HepG2 (cell line): ENCODE data around the gene SSR2. TPM values are rescaled to one million over a fixed set of nuclear protein-coding genes. Genes with fewer than 3 reads are reported as not detected.

Experiments used
- ATAC-seq: fragments of 200-7000 bp; cut with Tn5 transposase; 3 replicates; pipeline ENCODE4 v1.9.1; 2020; ENCODE audit warnings: mild to moderate bottlenecking, moderate library complexity
- BruUV-seq: library from RNA; stranded (reverse); fragments of 400-500 nt; replicated peaks from 2 replicates; lab custom pipeline; 2021; lab: Mats Ljungman, UMichigan
- CTCF ChIA-PET: fragments of 300-600 bp; formaldehyde crosslinking; extraction: SDS; loops from one replicate; lab custom pipeline; 2021; ENCODE audit warnings: low total read pairs, inconsistent platforms, low intra/inter-chr PET ratio; lab: Yijun Ruan, JAX
- POLR2A ChIA-PET: fragments of 350-600 bp; sonication (Branson Sonifier 250); formaldehyde crosslinking; loops from one replicate; lab custom pipeline; 2020; ENCODE audit warnings: antibody characterized with exemption, inconsistent platforms; lab: Yijun Ruan, JAX
- DNase-seq: peaks from one replicate; pipeline ENCODE4 v3.0.0-alpha.2; 2015; ENCODE audit warnings: low spot score
- FAIRE-seq: peaks from 3 replicates; lab custom pipeline; 2011; peaks lifted over from hg19 to GRCh38; lab: Jason Lieb, UNC
- H2AFZ ChIP-seq: one replicate; pipeline ENCODE4 v1.6.1; 2011; ENCODE audit warnings: low read length, inconsistent platforms
- H3K27ac ChIP-seq: fragments of 300-600 bp; 3 replicates; pipeline ENCODE4 v1.8.0; 2011; ENCODE audit warnings: mixed run types, mild to moderate bottlenecking, mixed read lengths, low read length, inconsistent platforms; ENCODE audit not compliant: insufficient read depth; ENCODE audit errors: extremely low read length
- H3K27me3 ChIP-seq, 2 experiments: fragments of 200-600 bp in 1 of 2; 2 replicates in 1 of 2; 3 replicates in 1 of 2; pipeline versions ENCODE4 v1.6.0 to v1.8.0; 2011; ENCODE audit warnings: low read length in 2 of 2, mild to moderate bottlenecking in 2 of 2, moderate library complexity in 2 of 2, inconsistent platforms in 1 of 2; ENCODE audit not compliant: insufficient read depth in 2 of 2, control insufficient read depth in 1 of 2
- H3K36me3 ChIP-seq, 2 experiments: fragments of 200-600 bp in 1 of 2; replicated peaks in 1 of 2; 2 replicates in 1 of 2; 3 replicates in 1 of 2; pipeline versions ENCODE4 v1.5.1 to v1.8.0; 2011; ENCODE audit warnings: low read length in 2 of 2, inconsistent platforms in 1 of 2; ENCODE audit not compliant: insufficient read depth in 2 of 2, control insufficient read depth in 1 of 2
- H3K4me1 ChIP-seq: 2 replicates; pipeline ENCODE4 v1.5.1; 2012; ENCODE audit warnings: low read length, inconsistent platforms; ENCODE audit not compliant: insufficient read depth
- H3K4me2 ChIP-seq: 2 replicates; pipeline ENCODE4 v1.6.0; 2011; ENCODE audit warnings: low read depth, low read length, inconsistent platforms
- H3K4me3 ChIP-seq, 3 experiments: fragments of 200-600 bp in 1 of 3; sonication (generic), shearing (Covaris generic) in 1 of 3; replicated peaks in 1 of 3; 2 replicates each; pipeline ENCODE4 v1.5.1; 2011 to 2016; ENCODE audit warnings: low read length in 3 of 3, inconsistent platforms in 2 of 3, low read depth in 2 of 3, mild to moderate bottlenecking in 2 of 3, control low read depth in 1 of 3, mixed read lengths in 1 of 3; ENCODE audit not compliant: insufficient read depth in 1 of 3
- H3K79me2 ChIP-seq: one replicate; pipeline ENCODE4 v1.6.1; 2011; ENCODE audit warnings: low read length, inconsistent platforms; ENCODE audit not compliant: insufficient read depth
- H3K9ac ChIP-seq: 2 replicates; pipeline ENCODE4 v1.6.0; 2011; ENCODE audit warnings: mild to moderate bottlenecking, low read depth, low read length, inconsistent platforms; ENCODE audit not compliant: insufficient read depth
- H3K9me3 ChIP-seq: 2 replicates; pipeline ENCODE4 v1.5.1; 2012; ENCODE audit warnings: mild to moderate bottlenecking, low read length
- H4K20me1 ChIP-seq: 2 replicates; pipeline ENCODE4 v1.6.0; 2011; ENCODE audit warnings: inconsistent platforms, mild to moderate bottlenecking, low read length, moderate library complexity; ENCODE audit not compliant: insufficient read depth
- DZIP1 ChIP-seq: sonication (generic); formaldehyde crosslinking; IDR thresholded peaks from 2 replicates; pipeline ENCODE4 v1.5.0; 2020; ENCODE audit warnings: mild to moderate bottlenecking, missing genetic modification reagents
- ETV5 ChIP-seq: IDR thresholded peaks from 2 replicates; pipeline ENCODE4 v1.6.1; 2018; ENCODE audit warnings: missing biosample characterization, missing genetic modification reagents, inconsistent platforms, borderline replicate concordance
- FLYWCH1 ChIP-seq: sonication (generic); formaldehyde crosslinking; IDR thresholded peaks from 2 replicates; pipeline ENCODE4 v1.8.1; 2023; ENCODE audit warnings: mild to moderate bottlenecking, missing genetic modification reagents
- GABPA ChIP-seq, 2 experiments: IDR thresholded peaks; 2 replicates each; pipeline ENCODE4 v1.6.1; 2011 to 2016; ENCODE audit warnings: low read depth in 2 of 2, low read length in 1 of 2, missing biosample characterization in 1 of 2, missing genetic modification characterization in 1 of 2
- HNRNPL ChIP-seq: fragments of 200-400 bp; formaldehyde crosslinking; IDR thresholded peaks from 2 replicates; pipeline ENCODE4 v1.6.1; 2017; ENCODE audit warnings: mild to moderate bottlenecking, low read depth, low read length
- HOXA9 ChIP-seq: sonication (generic); formaldehyde crosslinking; IDR thresholded peaks from 2 replicates; pipeline ENCODE4 v1.8.1; 2022; ENCODE audit warnings: missing genetic modification reagents, mild to moderate bottlenecking, moderate library complexity, borderline replicate concordance
- IRF2 ChIP-seq: IDR thresholded peaks from 2 replicates; pipeline ENCODE4 v1.6.1; 2018; ENCODE audit warnings: missing genetic modification reagents, missing compliant biosample characterization
- NONO ChIP-seq, 2 experiments: fragments of 450-650 bp in 1 of 2; sonication (generic) in 1 of 2; formaldehyde crosslinking in 1 of 2; IDR thresholded peaks in 1 of 2; conservative IDR thresholded peaks in 1 of 2; 2 replicates each; pipeline versions ENCODE4 v1.6.1 to v1.8.0; 2017 to 2022; ENCODE audit warnings: mild to moderate bottlenecking in 1 of 2, missing genetic modification reagents in 1 of 2, moderate library complexity in 1 of 2
- SAP130 ChIP-seq: IDR thresholded peaks from 2 replicates; pipeline ENCODE4 v1.6.1; 2016; ENCODE audit warnings: low read depth
- ZNF264 ChIP-seq: sonication (generic); formaldehyde crosslinking; IDR thresholded peaks from 2 replicates; pipeline ENCODE4 v1.4.0; 2020; ENCODE audit warnings: missing genetic modification reagents
- ZNF275 ChIP-seq: sonication (generic); formaldehyde crosslinking; IDR thresholded peaks from 2 replicates; pipeline ENCODE4 v1.8.0; 2022; ENCODE audit warnings: missing genetic modification reagents, mild to moderate bottlenecking, inconsistent platforms, borderline replicate concordance
- ZNF33B ChIP-seq: sonication (generic); formaldehyde crosslinking; IDR thresholded peaks from 2 replicates; pipeline ENCODE4 v1.5.1; 2020; ENCODE audit warnings: mild to moderate bottlenecking, missing genetic modification reagents
- ZNF562 ChIP-seq: sonication (generic); formaldehyde crosslinking; IDR thresholded peaks from 2 replicates; pipeline ENCODE4 v1.8.0; 2022; ENCODE audit warnings: missing genetic modification reagents, borderline replicate concordance
- ZNF580 ChIP-seq: IDR thresholded peaks from 2 replicates; pipeline ENCODE4 v1.6.1; 2016; ENCODE audit warnings: low read depth, borderline replicate concordance
- ZNF761 ChIP-seq: sonication (generic); formaldehyde crosslinking; conservative IDR thresholded peaks from 2 replicates; pipeline ENCODE4 v1.4.0; 2020; ENCODE audit warnings: mild to moderate bottlenecking, missing genetic modification reagents
- ZNF766 ChIP-seq: sonication (generic); formaldehyde crosslinking; IDR thresholded peaks from 2 replicates; pipeline ENCODE4 v1.5.0; 2020; ENCODE audit warnings: missing genetic modification reagents, borderline replicate concordance
- ZNF770 ChIP-seq: sonication (generic); formaldehyde crosslinking; IDR thresholded peaks from 2 replicates; pipeline ENCODE4 v1.5.0; 2020; ENCODE audit warnings: mild to moderate bottlenecking, missing genetic modification reagents
- ZNF782 ChIP-seq: sonication (generic); formaldehyde crosslinking; IDR thresholded peaks from 2 replicates; pipeline ENCODE4 v1.4.0; 2020; ENCODE audit warnings: missing genetic modification reagents, mild to moderate bottlenecking, borderline replicate concordance
- WGBS: methylation state at CpG from one replicate; pipeline ENCODE4 v1.1.6; 2017; ENCODE audit warnings: low lambda C conversion rate; 5-methylcytosine and 5-hydroxymethylcytosine counted together
- in situ Hi-C: cut with HindIII; loops from 2 replicates; pipeline ENCODE4 v1.10.0; 2017; ENCODE audit warnings: low pct_unique_long_range_greater_than_20kb; ENCODE audit not compliant: extremely low pct_ligation_motif_present
- intact Hi-C: fragments of 100-400 bp; cut with micrococcal nuclease; formaldehyde crosslinking; loops from one replicate; pipeline ENCODE4 v1.10.0; 2022; ENCODE audit not compliant: unreplicated experiment
- polyA plus RNA-seq, 8 experiments: library from polyadenylated mRNA; depleted of rRNA in 3 of 8; stranded (reverse) in 7 of 8; unstranded in 1 of 8; fragments of >200 nt; fragmentation: Illumina TruSeq in 4 of 8; extraction: Trizol in 4 of 8; gene quantifications; 2 replicates each; pipeline versions ENCODE4 v1.2.1 to v1.2.3, GENCODE V29; 2011 to 2016; ENCODE audit warnings: low read depth in 4 of 8, missing spikeins in 1 of 8, mixed read lengths in 1 of 8; ENCODE audit not compliant: insufficient read depth in 1 of 8
- total RNA-seq, 5 experiments: library from RNA; depleted of rRNA; stranded (reverse); fragments of >200 nt; fragmentation: Illumina TruSeq; extraction: Trizol; gene quantifications; 2 replicates each; pipeline ENCODE4 v1.2.3, GENCODE V29; 2016; ENCODE audit warnings: low read depth in 1 of 5

The SSR2 gene
- total and polyA plus RNA-seq, 2 of the 13 experiments (the other 11 are each of a cell fraction or from before 2014, with no cell fraction given): 284 to 461 TPM

- DNase-seq (no peak), ATAC-seq (no peak), FAIRE-seq (no peak)
- no TSS peak for BruUV-seq
- in situ Hi-C loops (no loop called here), intact Hi-C loops (no loop called here)
- H4K20me1 ChIP-seq: peaks cover 2% of the 10 kb centered on the region; the same call in 1 of the 2 replicates
- ChIA-PET CTCF (no interaction called here), POLR2A (interaction anchor here (1.3 to 5.0 kb wide), 4 partner anchors 8 to 146 kb away, joined by 3 to 64 read pairs (median 17); partner anchors contain the start of gene ARHGEF2)
- H3K27me3 ChIP-seq: no peaks in the 10 kb centered on the region
- peaks cover 38% of the 10 kb centered on the region for H3K79me2 ChIP-seq
- H3K36me3 ChIP-seq: peaks cover 22 to 44% of the 10 kb centered on the region in 2 experiments
- H3K4me2 ChIP-seq: no peak overlapping the region
- no peak overlapping the region for H3K4me3 ChIP-seq
- WGBS: 94% methylated on average over 9 of the region's 9 CpGs
- no peaks in the 10 kb centered on the region for H3K9me3 ChIP-seq
- H3K9ac ChIP-seq: no peak overlapping the region
- H3K4me1 ChIP-seq: peaks cover 83% of the 10 kb centered on the region
- no peak overlapping the region for H3K27ac ChIP-seq
- H2AFZ ChIP-seq: no peak overlapping the region
- TF ChIP-seq ZNF761 (CRISPR knock-in tag) (no peak), SAP130 (CRISPR knock-in tag) (no peak), ZNF770 (CRISPR knock-in tag) (no peak), ZNF562 (CRISPR knock-in tag) (no peak), ZNF33B (CRISPR knock-in tag) (no peak), DZIP1 (no peak), NONO (IDR thresholded peaks at IDR 0.05) (no peak), NONO (CRISPR knock-in tag; conservative IDR thresholded peaks at IDR 0.05) (no peak), ZNF782 (CRISPR knock-in tag) (no peak), HOXA9 (no peak), ETV5 (no peak), FLYWCH1 (CRISPR knock-in tag) (no peak), ZNF275 (CRISPR knock-in tag) (no peak), HNRNPL (no peak), IRF2 (no peak), GABPA (IDR thresholded peaks at IDR 0.05; ENCODE audit: low read depth, low read length) (no peak), GABPA (CRISPR knock-in tag; IDR thresholded peaks at IDR 0.05; ENCODE audit: low read depth) (no peak), ZNF580 (CRISPR knock-in tag) (no peak), ZNF766 (CRISPR knock-in tag) (no peak), ZNF264 (CRISPR knock-in tag) (no peak)
Measured at GRCh38 chr1:155969377-155969791, 51.4 kb downstream of the SSR2 start.
